ENCODE results near the gene FBXO48. TPM values are rescaled to one million over a fixed set of nuclear protein-coding genes. Genes with fewer than 3 reads are reported as not detected.
"Not testable (repeated sequence)": the region's sequence is repeated elsewhere in the genome, so short reads cannot be mapped to it uniquely, and the experiment has no call there.

The FBXO48 gene
- total and polyA plus RNA-seq, 9 donors: 0.71 to 1.7 (median 1.2) TPM

DNA sequence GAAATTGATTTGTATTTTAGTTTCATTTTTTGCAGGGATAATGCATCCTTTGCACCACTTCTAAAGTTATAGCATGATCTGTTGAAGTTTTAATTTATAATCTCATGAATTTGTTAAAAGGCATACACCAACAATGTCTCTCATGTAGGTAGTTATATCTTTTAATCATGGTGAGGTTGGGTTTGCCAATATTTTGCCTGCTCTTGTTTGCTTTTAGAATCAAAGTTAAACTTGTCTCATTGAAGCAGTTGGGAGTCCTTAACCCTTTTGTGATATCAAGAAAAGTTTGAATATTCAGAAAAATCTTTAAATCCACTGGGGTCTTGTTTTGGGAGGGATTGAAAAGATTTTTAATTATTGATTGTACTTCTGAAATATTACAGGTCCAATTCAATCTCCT lies 32.0 kb upstream of the FBXO48 start:
- Histone ChIP-seq H3K36me3 (ENCODE audit: control insufficient read depth, insufficient read depth, low read length) (no peaks in the 10 kb centered on the region), H3K4me1 (ENCODE audit: control insufficient read depth, insufficient read depth, low read length) (no peaks in the 10 kb centered on the region), H3K4me3 (ENCODE audit: low read length) (no peak overlapping the region), H3K27ac (ENCODE audit: low read length) (no peak overlapping the region), H3K27me3 (ENCODE audit: control insufficient read depth, insufficient read depth, low read length) (no peaks in the 10 kb centered on the region), H3K9me3 (replicated peaks; ENCODE audit: control insufficient read depth, low read depth, low read length) (peaks cover 7% of the 10 kb centered on the region)
- no peak for DNase-seq

DNA sequence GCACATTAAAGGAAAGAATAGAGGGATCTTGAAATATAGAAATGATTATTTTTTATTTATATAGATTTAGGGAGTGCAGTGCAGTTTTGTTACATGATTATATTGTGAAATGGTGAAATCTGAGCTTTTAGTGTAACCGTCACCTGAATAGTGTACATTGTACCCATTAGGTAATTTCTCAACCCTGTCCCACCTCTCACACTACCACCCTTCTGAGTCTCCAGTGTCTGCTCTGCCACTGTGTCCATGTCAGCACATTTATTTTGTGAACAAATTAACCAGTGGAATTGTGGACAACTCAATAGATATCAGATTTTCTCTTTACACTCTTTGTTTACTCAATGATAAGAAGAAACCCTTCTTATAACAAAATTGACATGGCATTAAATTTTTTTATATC lies 24.5 kb upstream of the FBXO48 start:
- no peak for DNase-seq
- no peak overlapping the region for H3K27ac ChIP-seq (ENCODE audit: low read length)
- no peaks in the 10 kb centered on the region for H3K4me1 ChIP-seq (ENCODE audit: control insufficient read depth, insufficient read depth, low read length)
- H3K36me3 ChIP-seq (ENCODE audit: control insufficient read depth, insufficient read depth, low read length): no peaks in the 10 kb centered on the region
- H3K9me3 ChIP-seq (replicated peaks; ENCODE audit: control insufficient read depth, low read depth, low read length): peaks cover 6% of the 10 kb centered on the region
- WGBS (ENCODE audit: insufficient coverage): no CpG with 5 or more reads among the region's 1 CpG
- no peak overlapping the region for H3K4me3 ChIP-seq (ENCODE audit: low read length)
- no peaks in the 10 kb centered on the region for H3K27me3 ChIP-seq (ENCODE audit: control insufficient read depth, insufficient read depth, low read length)

DNA sequence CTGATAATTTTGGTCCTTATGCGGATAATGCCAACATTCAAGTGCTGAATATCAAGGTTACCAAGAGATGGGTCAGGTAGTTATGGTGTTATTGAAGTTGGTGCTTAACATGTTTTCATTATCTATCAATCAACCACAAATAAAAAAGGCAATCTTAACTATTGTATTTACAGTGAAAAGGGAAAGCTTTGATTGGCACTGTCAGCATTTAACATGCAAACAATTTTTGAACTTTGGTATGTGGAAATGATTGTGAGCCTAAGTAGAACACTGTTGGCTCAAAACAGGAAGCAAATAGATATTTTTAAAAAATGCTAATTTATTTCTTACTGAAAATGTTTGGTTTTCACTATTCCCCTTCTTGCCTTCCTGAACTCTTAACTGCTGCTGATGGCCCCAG lies 22.2 kb upstream of the FBXO48 start:
- Histone ChIP-seq H3K27me3 (ENCODE audit: control insufficient read depth, insufficient read depth, low read length) (no peaks in the 10 kb centered on the region), H3K4me1 (ENCODE audit: control insufficient read depth, insufficient read depth, low read length) (no peaks in the 10 kb centered on the region), H3K27ac (ENCODE audit: low read length) (no peak overlapping the region), H3K36me3 (ENCODE audit: control insufficient read depth, insufficient read depth, low read length) (no peaks in the 10 kb centered on the region), H3K9me3 (replicated peaks; ENCODE audit: control insufficient read depth, low read depth, low read length) (no peaks in the 10 kb centered on the region), H3K4me3 (ENCODE audit: low read length) (no peak overlapping the region)
- no CpG with 5 or more reads among the region's 1 CpG for WGBS (ENCODE audit: insufficient coverage)
- DNase-seq: no peak

GRCh38 chr2:68488605-68489004 lies 21.5 kb upstream of the FBXO48 start:
- H3K4me1 ChIP-seq (ENCODE audit: control insufficient read depth, insufficient read depth, low read length); H3K27ac ChIP-seq (ENCODE audit: low read length); H3K4me3 ChIP-seq (ENCODE audit: low read length); H3K27me3 ChIP-seq (ENCODE audit: control insufficient read depth, insufficient read depth, low read length); DNase-seq; H3K9me3 ChIP-seq (replicated peaks; ENCODE audit: control insufficient read depth, low read depth, low read length); H3K36me3 ChIP-seq (ENCODE audit: control insufficient read depth, insufficient read depth, low read length): not testable (repeated sequence)
- WGBS (ENCODE audit: insufficient coverage): no CpG with 5 or more reads among the region's 1 CpG

DNA sequence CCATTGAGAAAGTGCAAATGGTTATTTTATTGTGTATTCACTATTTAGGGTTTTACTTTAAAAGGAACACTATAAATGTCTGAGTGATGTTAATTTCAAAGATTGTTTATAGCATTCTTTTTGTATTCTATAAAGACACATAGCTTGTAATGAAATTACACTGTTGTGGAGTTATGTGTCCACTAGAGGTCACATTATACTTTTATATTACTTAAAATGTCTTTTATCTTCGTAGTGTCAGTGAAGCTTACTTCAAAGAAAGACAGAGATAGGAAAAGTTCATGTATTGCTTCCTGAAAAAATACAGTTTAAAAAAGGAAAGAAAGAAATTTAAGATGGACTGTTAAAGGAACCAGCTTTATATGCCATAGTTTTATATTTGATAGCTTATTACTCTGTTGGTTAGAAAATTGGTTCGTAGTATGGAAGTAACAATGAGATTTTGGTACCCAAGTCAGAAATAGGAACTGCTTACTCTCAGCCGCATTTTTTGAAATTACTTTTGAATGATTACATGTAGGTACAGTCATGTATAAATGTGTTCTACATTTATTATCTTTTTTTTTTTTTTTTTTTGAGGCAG lies 20.8 kb upstream of the FBXO48 start:
- DNase-seq: peak; percentile 47
- no CpG with 5 or more reads among the region's 3 CpGs for WGBS (ENCODE audit: insufficient coverage)
- H3K4me1 ChIP-seq (ENCODE audit: control insufficient read depth, insufficient read depth, low read length): no peaks in the 10 kb centered on the region
- H3K4me3 ChIP-seq (ENCODE audit: low read length): no peak overlapping the region
- no peak overlapping the region for H3K27ac ChIP-seq (ENCODE audit: low read length)
- H3K27me3 ChIP-seq (ENCODE audit: control insufficient read depth, insufficient read depth, low read length): no peaks in the 10 kb centered on the region
- no peaks in the 10 kb centered on the region for H3K36me3 ChIP-seq (ENCODE audit: control insufficient read depth, insufficient read depth, low read length)
- no peaks in the 10 kb centered on the region for H3K9me3 ChIP-seq (replicated peaks; ENCODE audit: control insufficient read depth, low read depth, low read length)

DNA sequence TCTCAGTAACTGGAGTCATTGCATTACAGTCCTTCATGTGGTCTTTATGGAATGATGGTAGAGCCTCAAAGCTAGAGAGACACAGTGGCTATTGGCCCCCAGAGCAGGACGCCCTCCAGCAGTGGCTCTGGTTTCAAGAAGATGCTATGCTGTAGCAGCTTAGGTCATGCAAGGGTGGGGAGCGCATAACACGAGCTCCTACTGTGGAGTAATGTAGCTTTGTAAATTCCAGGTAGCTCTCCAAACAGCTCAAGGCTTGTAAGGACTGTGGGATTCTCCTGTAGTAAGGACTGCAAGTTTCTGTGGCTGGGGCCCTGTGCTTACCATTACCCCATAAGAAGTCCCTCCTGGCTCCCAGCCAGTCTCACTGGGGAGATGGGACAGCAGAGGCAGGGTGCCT lies 15.9 kb upstream of the FBXO48 start:
- no peak for DNase-seq
- Histone ChIP-seq H3K27ac (ENCODE audit: low read length) (no peak overlapping the region), H3K4me3 (ENCODE audit: low read length) (no peak overlapping the region), H3K36me3 (ENCODE audit: control insufficient read depth, insufficient read depth, low read length) (no peaks in the 10 kb centered on the region), H3K9me3 (replicated peaks; ENCODE audit: control insufficient read depth, low read depth, low read length) (no peaks in the 10 kb centered on the region), H3K4me1 (ENCODE audit: control insufficient read depth, insufficient read depth, low read length) (no peaks in the 10 kb centered on the region), H3K27me3 (ENCODE audit: control insufficient read depth, insufficient read depth, low read length) (no peaks in the 10 kb centered on the region)
- 86% methylated on average over 3 of the region's 3 CpGs for WGBS (ENCODE audit: insufficient coverage)

GRCh38 chr2:68482296-68482820 lies 15.3 kb upstream of the FBXO48 start:
- H3K36me3 ChIP-seq (ENCODE audit: control insufficient read depth, insufficient read depth, low read length): no peaks in the 10 kb centered on the region
- H3K27ac ChIP-seq (ENCODE audit: low read length): no peak overlapping the region
- 91% methylated on average over 2 of the region's 2 CpGs for WGBS (ENCODE audit: insufficient coverage)
- H3K4me3 ChIP-seq (ENCODE audit: low read length): no peak overlapping the region
- DNase-seq: no peak
- H3K9me3 ChIP-seq (replicated peaks; ENCODE audit: control insufficient read depth, low read depth, low read length): no peaks in the 10 kb centered on the region
- H3K27me3 ChIP-seq (ENCODE audit: control insufficient read depth, insufficient read depth, low read length): no peaks in the 10 kb centered on the region
- H3K4me1 ChIP-seq (ENCODE audit: control insufficient read depth, insufficient read depth, low read length): no peaks in the 10 kb centered on the region

GRCh38 chr2:68478688-68479087 lies 11.6 kb upstream of the FBXO48 start:
- DNase-seq: no peak
- H3K27me3 ChIP-seq (ENCODE audit: control insufficient read depth, insufficient read depth, low read length): no peaks in the 10 kb centered on the region
- no peaks in the 10 kb centered on the region for H3K4me1 ChIP-seq (ENCODE audit: control insufficient read depth, insufficient read depth, low read length)
- no peak overlapping the region for H3K4me3 ChIP-seq (ENCODE audit: low read length)
- no peak overlapping the region for H3K27ac ChIP-seq (ENCODE audit: low read length)
- H3K9me3 ChIP-seq (replicated peaks; ENCODE audit: control insufficient read depth, low read depth, low read length): no peaks in the 10 kb centered on the region
- WGBS (ENCODE audit: insufficient coverage): no CpG with 5 or more reads among the region's 1 CpG
- no peaks in the 10 kb centered on the region for H3K36me3 ChIP-seq (ENCODE audit: control insufficient read depth, insufficient read depth, low read length)

DNA sequence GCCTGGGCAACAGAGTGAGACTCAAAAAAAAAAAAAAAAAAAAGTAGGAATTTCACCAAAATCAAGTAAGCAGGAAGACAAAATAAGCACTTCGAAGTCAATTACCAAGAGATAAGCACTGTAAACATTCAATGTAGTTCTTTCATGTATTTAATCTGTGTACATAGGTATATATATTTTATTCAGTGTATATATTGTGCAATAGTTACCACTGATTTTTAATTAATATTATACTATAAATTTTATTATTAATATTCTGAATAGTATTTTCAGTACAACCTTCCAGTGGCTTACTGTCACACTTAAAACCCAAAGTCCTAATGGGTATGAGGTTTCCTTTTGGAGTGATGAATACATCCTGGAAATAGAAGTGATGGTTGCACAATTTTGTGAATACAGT lies 9.4 kb upstream of the FBXO48 start:
- H3K27ac ChIP-seq (ENCODE audit: low read length): no peak overlapping the region
- H3K27me3 ChIP-seq (ENCODE audit: control insufficient read depth, insufficient read depth, low read length): no peaks in the 10 kb centered on the region
- DNase-seq: no peak
- H3K4me1 ChIP-seq (ENCODE audit: control insufficient read depth, insufficient read depth, low read length): no peaks in the 10 kb centered on the region
- H3K9me3 ChIP-seq (replicated peaks; ENCODE audit: control insufficient read depth, low read depth, low read length): no peaks in the 10 kb centered on the region
- H3K4me3 ChIP-seq (ENCODE audit: low read length): no peak overlapping the region
- H3K36me3 ChIP-seq (ENCODE audit: control insufficient read depth, insufficient read depth, low read length): no peaks in the 10 kb centered on the region
- no CpG with 5 or more reads among the region's 1 CpG for WGBS (ENCODE audit: insufficient coverage)

DNA sequence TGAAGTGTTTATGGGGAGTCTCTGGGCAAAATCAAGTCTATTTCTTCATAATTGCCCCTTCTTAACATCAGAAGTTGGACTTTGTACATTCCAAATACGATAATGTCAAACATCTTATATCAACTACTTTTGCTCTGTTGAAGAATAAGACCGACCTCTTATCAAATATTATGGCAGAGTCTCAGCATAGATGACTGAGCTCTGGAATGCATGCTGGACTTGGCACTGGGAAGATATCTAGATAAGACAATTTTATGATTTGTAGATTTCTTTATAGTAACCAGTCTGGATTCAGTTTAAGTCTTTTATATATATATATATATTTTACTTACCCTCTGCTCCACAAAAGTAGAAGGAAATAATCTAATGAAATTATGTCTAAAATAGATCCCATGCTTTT lies 8.5 kb upstream of the FBXO48 start:
- Histone ChIP-seq H3K27ac (ENCODE audit: low read length) (no peak overlapping the region), H3K4me1 (ENCODE audit: control insufficient read depth, insufficient read depth, low read length) (no peaks in the 10 kb centered on the region)
- no CpG with 5 or more reads among the region's 2 CpGs for WGBS (ENCODE audit: insufficient coverage)

GRCh38 chr2:68475110-68475509 lies 8.0 kb upstream of the FBXO48 start:
- Histone ChIP-seq H3K4me1 (ENCODE audit: control insufficient read depth, insufficient read depth, low read length) (no peaks in the 10 kb centered on the region), H3K4me3 (ENCODE audit: low read length) (no peak overlapping the region), H3K27ac (ENCODE audit: low read length) (no peak overlapping the region), H3K9me3 (replicated peaks; ENCODE audit: control insufficient read depth, low read depth, low read length) (no peaks in the 10 kb centered on the region), H3K27me3 (ENCODE audit: control insufficient read depth, insufficient read depth, low read length) (no peaks in the 10 kb centered on the region), H3K36me3 (ENCODE audit: control insufficient read depth, insufficient read depth, low read length) (no peaks in the 10 kb centered on the region)
- DNase-seq: no peak

More for the DNA sequence above, 8.5 kb upstream of the FBXO48 start:
- H3K27me3 ChIP-seq (ENCODE audit: control insufficient read depth, insufficient read depth, low read length): no peaks in the 10 kb centered on the region
- no peaks in the 10 kb centered on the region for H3K36me3 ChIP-seq (ENCODE audit: control insufficient read depth, insufficient read depth, low read length)
- DNase-seq: no peak
- no peaks in the 10 kb centered on the region for H3K9me3 ChIP-seq (replicated peaks; ENCODE audit: control insufficient read depth, low read depth, low read length)
- no peak overlapping the region for H3K4me3 ChIP-seq (ENCODE audit: low read length)

All from muscle of leg (tissue), 11 donors.